GM08714 (cell line): ENCODE results near the gene DLD.

Source experiments
- H3K4me3 ChIP-seq: fragments of 200-500 bp; sonication (Bioruptor generic); 2 replicates; pipeline ENCODE4 v1.5.1; 2014; ENCODE audit warnings: mild to moderate bottlenecking, low read length, inconsistent platforms
- ZNF274 ChIP-seq: IDR thresholded peaks from 2 replicates; pipeline ENCODE4 v1.6.1; 2012; ENCODE audit warnings: mild to moderate bottlenecking, low read depth, low read length

The DLD gene

GRCh38 chr7:107938456-107939250 lies 47.7 kb downstream of the DLD start:
- no peak for TF ChIP-seq ZNF274
- H3K4me3 ChIP-seq, result no peak overlapping the region

- no peak overlapping the region for H3K4me3 ChIP-seq
- TF ChIP-seq ZNF274, result no peak
Measured at GRCh38 chr7:107939573-107940489, 48.8 kb downstream of the DLD start.

GRCh38 chr7:107940951-107941350 lies 50.0 kb downstream of the DLD start:
- TF ChIP-seq ZNF274, result no peak
- H3K4me3 ChIP-seq, result no peak overlapping the region

DNA sequence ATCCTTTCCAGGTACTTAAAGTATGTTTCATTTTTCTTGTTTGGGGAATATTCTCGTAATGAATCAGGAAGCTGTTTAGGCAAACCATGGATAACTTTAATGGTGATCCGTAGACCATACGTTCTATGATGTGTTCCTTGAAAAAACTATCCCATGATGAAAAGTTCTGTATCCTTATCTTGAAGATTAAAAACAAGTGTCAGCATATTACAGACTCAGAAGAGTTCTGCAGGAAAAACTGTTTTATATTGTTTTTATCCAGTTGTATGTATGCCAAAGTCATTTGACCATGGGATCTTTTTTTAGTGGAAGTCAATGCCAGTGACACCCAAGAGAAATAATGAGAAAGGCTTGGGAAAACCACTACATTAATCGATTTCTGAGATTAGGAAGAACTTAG lies 52.0 kb downstream of the DLD start:
- TF ChIP-seq ZNF274, result no peak
- H3K4me3 ChIP-seq, result no peak overlapping the region

- no peak overlapping the region for H3K4me3 ChIP-seq
- no peak for TF ChIP-seq ZNF274
Measured at GRCh38 chr7:107944411-107945169, 53.6 kb downstream of the DLD start.

DNA sequence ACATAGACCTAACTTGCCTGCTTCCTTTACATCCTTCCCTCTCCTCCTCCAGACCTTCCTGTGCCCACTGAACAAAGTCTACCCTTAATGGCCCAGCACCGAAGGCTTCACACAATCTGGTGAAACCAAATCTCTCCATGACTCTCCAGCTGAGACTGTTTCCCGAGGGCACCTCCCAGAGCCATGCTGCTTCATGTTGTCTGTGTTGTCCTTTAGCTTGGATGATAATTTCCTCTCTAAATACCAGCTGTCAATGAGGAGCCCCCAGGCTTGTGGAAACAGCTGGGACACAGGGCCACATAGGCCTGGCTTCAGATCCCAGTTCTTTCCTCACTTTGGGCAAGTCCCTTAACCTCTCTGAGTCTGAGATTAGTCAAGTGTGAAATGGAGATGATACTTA lies 54.3 kb downstream of the DLD start:
- no peak overlapping the region for H3K4me3 ChIP-seq
- TF ChIP-seq ZNF274, result no peak

DNA sequence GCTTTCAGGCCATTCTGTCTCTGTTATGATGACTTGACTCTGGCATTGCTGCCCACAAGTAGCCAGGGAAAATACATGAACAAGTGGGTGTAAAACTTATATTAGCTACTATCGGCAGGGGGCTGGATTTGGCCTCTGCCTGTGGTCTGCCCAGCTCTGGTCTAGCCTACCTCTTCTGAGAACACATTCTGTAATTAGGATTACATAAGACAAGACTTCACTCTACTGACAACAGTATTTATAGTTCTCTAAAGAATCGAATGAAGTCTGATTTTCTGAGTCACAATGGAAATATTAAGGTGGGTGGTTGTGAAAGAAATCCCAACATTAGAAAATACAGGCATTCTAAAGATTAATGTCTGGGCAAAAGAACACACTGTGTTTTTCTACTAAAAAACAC lies 55.5 kb downstream of the DLD start:
- no peak overlapping the region for H3K4me3 ChIP-seq
- no peak for TF ChIP-seq ZNF274

DNA sequence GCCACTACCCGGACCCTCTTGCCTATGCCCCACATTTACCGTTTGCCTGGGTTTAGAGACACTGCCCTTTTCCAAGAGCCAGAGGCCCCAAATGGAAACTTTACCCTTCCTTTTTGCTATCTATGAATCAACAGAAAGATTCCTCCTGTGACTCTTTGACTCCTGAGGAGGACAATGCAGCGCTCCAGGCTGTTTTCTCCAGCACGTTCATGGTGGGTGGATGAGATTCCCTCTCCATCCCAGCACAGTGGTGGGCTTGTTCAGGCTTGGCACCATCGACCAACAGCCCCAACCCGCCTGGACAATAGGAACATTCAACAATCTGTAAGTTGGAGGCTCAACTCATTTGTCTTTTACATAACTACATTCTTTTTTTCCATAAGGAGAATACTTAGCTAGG lies 55.9 kb downstream of the DLD start:
- H3K4me3 ChIP-seq, result no peak overlapping the region
- TF ChIP-seq ZNF274, result no peak

GRCh38 chr7:107948645-107949442 lies 57.9 kb downstream of the DLD start:
- H3K4me3 ChIP-seq, result no peak overlapping the region
- no peak for TF ChIP-seq ZNF274

DNA sequence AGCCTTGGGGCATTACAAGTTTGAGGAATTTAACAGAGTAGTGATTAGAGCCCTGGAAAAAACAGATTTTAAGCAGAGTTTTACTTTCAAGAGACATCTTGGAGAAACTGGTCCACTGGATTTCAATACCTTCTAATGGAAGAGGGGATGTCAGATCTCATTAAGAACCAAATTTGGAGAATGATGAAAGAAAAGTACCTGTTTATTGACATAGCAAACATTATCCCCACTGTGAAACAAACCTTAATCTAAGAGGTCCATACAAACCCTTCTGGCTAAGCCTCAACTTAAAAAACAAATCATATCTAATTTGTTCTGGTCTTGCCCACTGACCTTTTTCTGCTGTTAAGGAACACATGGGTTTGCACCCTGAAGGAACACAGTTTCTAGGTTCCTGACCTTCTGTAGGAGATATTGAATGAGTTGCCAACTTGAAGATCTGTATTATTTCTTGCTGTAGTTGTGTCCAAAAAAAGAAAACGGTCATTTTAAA lies 58.5 kb downstream of the DLD start:
- no peak for TF ChIP-seq ZNF274
- no peak overlapping the region for H3K4me3 ChIP-seq

DNA sequence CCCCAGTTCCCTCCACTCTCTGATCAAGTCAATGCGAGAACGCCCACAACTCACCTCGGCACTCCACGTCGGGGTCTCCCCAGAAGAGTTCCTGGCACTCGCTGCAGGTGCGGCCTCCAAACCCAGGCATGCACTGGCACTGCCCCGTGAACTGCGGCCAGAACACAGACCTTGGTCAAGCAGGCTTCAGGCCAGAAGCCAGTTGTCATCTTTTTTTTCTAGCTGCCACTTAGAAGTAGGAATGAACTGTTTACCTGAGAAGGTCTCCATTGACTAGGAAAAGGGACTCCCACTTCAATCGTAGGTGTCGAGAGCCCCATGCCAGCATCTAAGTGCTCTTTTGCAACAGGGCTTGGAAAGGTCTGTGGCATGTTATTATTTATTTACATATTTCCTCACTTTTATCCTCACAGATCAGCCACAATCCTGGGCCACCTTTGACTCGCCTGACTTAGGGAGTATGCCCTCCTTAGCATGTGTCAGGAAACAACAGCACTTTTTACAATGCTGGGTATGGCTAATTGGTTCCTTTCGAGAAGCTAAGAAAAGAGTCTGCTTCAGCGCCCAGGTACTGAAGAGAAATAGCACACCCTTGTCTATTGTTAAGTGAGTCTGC lies 60.3 kb downstream of the DLD start:
- no peak overlapping the region for H3K4me3 ChIP-seq
- TF ChIP-seq ZNF274, result no peak

GRCh38 chr7:107951896-107952295 lies 60.9 kb downstream of the DLD start:
- H3K4me3 ChIP-seq, result no peak overlapping the region
- TF ChIP-seq ZNF274, result no peak
